OCI-LY7 (cell line): ENCODE results near the gene GAPDHS. TPM values are rescaled to one million over a fixed set of nuclear protein-coding genes. Genes with fewer than 3 reads are reported as not detected.

Experiments used
- BruUV-seq: library from RNA; stranded (reverse); fragments of 400-500 nt; replicated peaks from 2 replicates; lab custom pipeline; 2021; lab: Mats Ljungman, UMichigan
- CTCF ChIA-PET: fragments of 300-600 bp; sonication (Branson Sonifier 250); formaldehyde crosslinking; loops from one replicate; lab custom pipeline; 2022; ENCODE audit warnings: antibody characterized with exemption; ENCODE audit not compliant: unreplicated experiment; lab: Charles Lee
- POLR2A ChIA-PET: fragments of 300-600 bp; sonication (Branson Sonifier 250); formaldehyde crosslinking; loops from one replicate; lab custom pipeline; 2022; ENCODE audit warnings: antibody characterized with exemption; lab: Charles Lee
- DNase-seq: peaks from one replicate; pipeline ENCODE4 v3.0.0-alpha.2; 2015; ENCODE audit warnings: low spot score
- H2AFZ ChIP-seq: fragments of 200-600 bp; sonication (generic), shearing (Covaris generic); 2 replicates; pipeline ENCODE4 v1.6.1; 2014; ENCODE audit warnings: mild to moderate bottlenecking, antibody characterized with exemption, low read length, moderate library complexity
- H3K27ac ChIP-seq: fragments of 200-600 bp; sonication (generic); 2 replicates; pipeline ENCODE4 v1.5.1; 2014; ENCODE audit warnings: mixed run types, low read depth, mild to moderate bottlenecking, moderate library complexity, low read length, inconsistent platforms; ENCODE audit not compliant: poor library complexity, severe bottlenecking
- H3K36me3 ChIP-seq: fragments of 200-600 bp; sonication (generic); 2 replicates; pipeline ENCODE4 v1.6.1; 2014; ENCODE audit warnings: mild to moderate bottlenecking, antibody characterized with exemption, low read length, moderate library complexity, mixed read lengths; ENCODE audit not compliant: insufficient read depth
- H3K4me1 ChIP-seq: fragments of 200-600 bp; sonication (generic); 2 replicates; pipeline ENCODE4 v1.5.1; 2014; ENCODE audit warnings: mild to moderate bottlenecking, low read length; ENCODE audit not compliant: insufficient read depth, poor library complexity, severe bottlenecking
- H3K4me2 ChIP-seq: fragments of 200-600 bp; sonication (generic); 2 replicates; pipeline ENCODE4 v1.6.1; 2014; ENCODE audit warnings: mild to moderate bottlenecking, low read length
- H3K4me3 ChIP-seq: fragments of 200-600 bp; sonication (generic); 2 replicates; pipeline ENCODE4 v1.5.1; 2014; ENCODE audit warnings: mild to moderate bottlenecking, low read depth, low read length; ENCODE audit not compliant: poor library complexity, severe bottlenecking
- H3K79me2 ChIP-seq: fragments of 200-600 bp; sonication (generic); 2 replicates; pipeline ENCODE4 v1.6.1; 2016; ENCODE audit warnings: low read depth, mild to moderate bottlenecking, low read length, moderate library complexity, mixed read lengths; ENCODE audit not compliant: insufficient read depth
- H3K9me2 ChIP-seq: fragments of 200-600 bp; sonication (generic); 2 replicates; pipeline ENCODE4 v1.6.1; 2016; ENCODE audit warnings: mild to moderate bottlenecking, low read length, mixed read lengths; ENCODE audit not compliant: insufficient read depth
- H3K9me3 ChIP-seq: fragments of 200-600 bp; sonication (generic); 2 replicates; pipeline ENCODE4 v1.6.1; 2014; ENCODE audit warnings: mild to moderate bottlenecking, mixed run types, low read length, mixed read lengths
- H4K20me1 ChIP-seq: fragments of 200-600 bp; sonication (generic); 2 replicates; pipeline ENCODE4 v1.6.1; 2014; ENCODE audit warnings: mild to moderate bottlenecking, antibody characterized with exemption, low read length, moderate library complexity, mixed read lengths; ENCODE audit not compliant: insufficient read depth
- EZH2phosphoT487 ChIP-seq: fragments of 200-600 bp; sonication (generic); IDR thresholded peaks from 2 replicates; pipeline ENCODE4 v1.6.1; 2018; ENCODE audit warnings: low read depth, borderline replicate concordance, mild to moderate bottlenecking, mixed run types, antibody characterized with exemption, low read length, moderate library complexity, mixed read lengths
- intact Hi-C: fragments of 100-400 bp; cut with micrococcal nuclease; formaldehyde crosslinking; loops from one replicate; pipeline ENCODE4 v1.10.0; 2022; ENCODE audit not compliant: unreplicated experiment
- total RNA-seq, 2 experiments: library from RNA; depleted of rRNA in 1 of 2; stranded (reverse); fragments of >200 nt in 1 of 2; shearing (Covaris generic) in 1 of 2; gene quantifications; 2 replicates each; pipeline ENCODE4 v1.2.3, GENCODE V29; 2014 to 2022
- TF ChIP-seq, protein P1 (sequence below): fragments of 200-600 bp; sonication (generic); conservative IDR thresholded peaks from 2 replicates; pipeline ENCODE4 v1.5.1; 2014; ENCODE audit warnings: mild to moderate bottlenecking, antibody characterized with exemption, low read length, moderate library complexity, mixed read lengths

GAPDHS gene
- total RNA-seq, 2 experiments from 2014 or later = not detected

DNA sequence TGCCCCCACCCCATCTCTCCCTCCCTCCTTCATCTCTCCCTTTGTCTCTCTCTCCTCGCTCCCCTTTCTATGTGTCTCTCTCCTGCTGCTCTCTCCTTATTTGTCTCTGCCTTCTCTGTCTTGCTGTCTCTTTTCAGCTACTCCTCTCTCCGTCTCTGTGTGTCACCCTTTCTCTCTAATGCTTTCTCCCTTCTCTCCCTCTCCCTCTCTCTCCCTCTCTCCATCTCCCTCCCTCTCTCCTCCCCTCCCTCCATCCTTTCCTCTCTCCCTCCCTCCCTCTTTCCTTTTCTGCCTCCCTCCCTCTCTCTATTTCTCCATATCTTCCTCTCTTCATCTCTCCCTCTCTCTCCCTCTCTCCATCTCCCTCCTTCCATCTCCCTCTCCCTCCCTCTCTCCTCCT lies 29.5 kb downstream of the GAPDHS start:
- H3K9me2 ChIP-seq = no peaks in the 10 kb centered on the region
- peaks cover 18% of the 10 kb centered on the region for H3K4me1 ChIP-seq
- no TSS peak for BruUV-seq
- no peak for DNase-seq
- H3K27ac ChIP-seq = no peak overlapping the region
- H3K4me3 ChIP-seq = no peak overlapping the region
- TF ChIP-seq EZH2phosphoT487 = no peak
- TF ChIP-seq, protein P1, sequence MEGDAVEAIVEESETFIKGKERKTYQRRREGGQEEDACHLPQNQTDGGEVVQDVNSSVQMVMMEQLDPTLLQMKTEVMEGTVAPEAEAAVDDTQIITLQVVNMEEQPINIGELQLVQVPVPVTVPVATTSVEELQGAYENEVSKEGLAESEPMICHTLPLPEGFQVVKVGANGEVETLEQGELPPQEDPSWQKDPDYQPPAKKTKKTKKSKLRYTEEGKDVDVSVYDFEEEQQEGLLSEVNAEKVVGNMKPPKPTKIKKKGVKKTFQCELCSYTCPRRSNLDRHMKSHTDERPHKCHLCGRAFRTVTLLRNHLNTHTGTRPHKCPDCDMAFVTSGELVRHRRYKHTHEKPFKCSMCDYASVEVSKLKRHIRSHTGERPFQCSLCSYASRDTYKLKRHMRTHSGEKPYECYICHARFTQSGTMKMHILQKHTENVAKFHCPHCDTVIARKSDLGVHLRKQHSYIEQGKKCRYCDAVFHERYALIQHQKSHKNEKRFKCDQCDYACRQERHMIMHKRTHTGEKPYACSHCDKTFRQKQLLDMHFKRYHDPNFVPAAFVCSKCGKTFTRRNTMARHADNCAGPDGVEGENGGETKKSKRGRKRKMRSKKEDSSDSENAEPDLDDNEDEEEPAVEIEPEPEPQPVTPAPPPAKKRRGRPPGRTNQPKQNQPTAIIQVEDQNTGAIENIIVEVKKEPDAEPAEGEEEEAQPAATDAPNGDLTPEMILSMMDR = no peak
- H3K9me3 ChIP-seq = no peaks in the 10 kb centered on the region
- H4K20me1 ChIP-seq = no peaks in the 10 kb centered on the region
- POLR2A ChIA-PET = no interaction called here
- CTCF ChIA-PET = interaction anchor here (0.6 kb wide), 1 partner anchor 101 kb away, joined by 3 read pairs; no protein-coding TSS in a partner anchor
- no peak overlapping the region for H2AFZ ChIP-seq
- H3K4me2 ChIP-seq = no peak overlapping the region
- intact Hi-C loops = no loop called here
- no peaks in the 10 kb centered on the region for H3K36me3 ChIP-seq
- no peaks in the 10 kb centered on the region for H3K79me2 ChIP-seq

DNA sequence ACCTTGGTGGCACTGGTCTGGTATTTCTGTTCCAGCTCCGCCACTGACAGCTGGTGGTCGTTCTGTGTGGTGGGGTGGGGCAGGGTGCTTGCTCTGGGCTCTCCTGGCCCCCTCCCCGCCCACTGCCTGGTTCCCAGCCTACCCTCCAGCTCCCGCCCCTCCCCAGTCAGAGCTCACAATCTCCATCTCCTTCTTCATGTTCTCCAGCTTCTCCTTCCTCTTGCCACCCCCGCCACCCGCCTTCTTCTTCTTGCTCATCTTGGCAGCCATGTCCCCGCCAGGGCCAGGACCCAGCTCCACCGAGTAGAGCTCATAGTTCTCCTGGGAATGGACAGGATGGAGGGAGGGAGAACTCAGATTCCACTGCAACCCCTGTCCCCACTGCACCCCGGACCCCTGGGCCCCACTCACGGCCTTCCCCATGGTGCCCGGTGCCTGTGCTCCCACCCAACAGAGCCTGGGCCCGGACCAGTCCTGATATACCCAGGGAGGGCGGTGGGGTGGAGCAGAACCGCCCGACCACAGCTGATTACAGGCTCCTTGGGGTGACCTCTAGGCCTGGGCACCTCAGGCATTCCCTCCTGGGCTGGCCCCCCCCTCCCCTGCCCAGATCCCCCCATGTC lies 30.1 kb downstream of the GAPDHS start, which contains the start of gene ATP4A:
TSS of gene ATP4A (minus strand) at position 452 of the 623 bp plus-strand sequence. CDS start at position 423, 29 bp downstream.
- TF ChIP-seq EZH2phosphoT487 = no peak
- TF ChIP-seq, protein P1 = no peak
- POLR2A ChIA-PET = no interaction called here
- Histone ChIP-seq H3K9me2 (no peaks in the 10 kb centered on the region), H2AFZ (no peak within 1 kb of the TSS), H3K4me3 (no peak within 1 kb of the TSS), H3K4me1 (peaks cover 13% of the 10 kb centered on the region), H3K9me3 (no peaks in the 10 kb centered on the region), H3K79me2 (no peaks in the 10 kb centered on the region), H3K36me3 (no peaks in the 10 kb centered on the region), H3K4me2 (no peak within 1 kb of the TSS), H3K27ac (no peak within 1 kb of the TSS), H4K20me1 (no peaks in the 10 kb centered on the region)
- intact Hi-C loops = no loop called here
- DNase-seq = no peak
- CTCF ChIA-PET = no interaction called here
- no TSS peak for BruUV-seq
